Loucy (cell line): ENCODE measurements around the gene IFTAP.

Experiments
- EZH2phosphoT487 ChIP-seq: fragments of 200-600 bp; IDR thresholded peaks from 2 replicates; pipeline ENCODE4 v1.6.1; 2018; ENCODE audit warnings: antibody characterized with exemption, mild to moderate bottlenecking, moderate library complexity, borderline replicate concordance
- TF ChIP-seq, protein P1 (sequence below): fragments of 200-600 bp; sonication (generic); conservative IDR thresholded peaks from 2 replicates; pipeline ENCODE4 v1.5.1; 2014; ENCODE audit warnings: mild to moderate bottlenecking, antibody characterized with exemption, low read length

GRCh38 chr11:36588099-36588498, 6.2 kb upstream of the IFTAP start:
- TF ChIP-seq, protein P1, sequence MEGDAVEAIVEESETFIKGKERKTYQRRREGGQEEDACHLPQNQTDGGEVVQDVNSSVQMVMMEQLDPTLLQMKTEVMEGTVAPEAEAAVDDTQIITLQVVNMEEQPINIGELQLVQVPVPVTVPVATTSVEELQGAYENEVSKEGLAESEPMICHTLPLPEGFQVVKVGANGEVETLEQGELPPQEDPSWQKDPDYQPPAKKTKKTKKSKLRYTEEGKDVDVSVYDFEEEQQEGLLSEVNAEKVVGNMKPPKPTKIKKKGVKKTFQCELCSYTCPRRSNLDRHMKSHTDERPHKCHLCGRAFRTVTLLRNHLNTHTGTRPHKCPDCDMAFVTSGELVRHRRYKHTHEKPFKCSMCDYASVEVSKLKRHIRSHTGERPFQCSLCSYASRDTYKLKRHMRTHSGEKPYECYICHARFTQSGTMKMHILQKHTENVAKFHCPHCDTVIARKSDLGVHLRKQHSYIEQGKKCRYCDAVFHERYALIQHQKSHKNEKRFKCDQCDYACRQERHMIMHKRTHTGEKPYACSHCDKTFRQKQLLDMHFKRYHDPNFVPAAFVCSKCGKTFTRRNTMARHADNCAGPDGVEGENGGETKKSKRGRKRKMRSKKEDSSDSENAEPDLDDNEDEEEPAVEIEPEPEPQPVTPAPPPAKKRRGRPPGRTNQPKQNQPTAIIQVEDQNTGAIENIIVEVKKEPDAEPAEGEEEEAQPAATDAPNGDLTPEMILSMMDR, result no peak
- no peak for TF ChIP-seq EZH2phosphoT487
